ENCODE measurements around the gene CDKN1A.

DNA sequence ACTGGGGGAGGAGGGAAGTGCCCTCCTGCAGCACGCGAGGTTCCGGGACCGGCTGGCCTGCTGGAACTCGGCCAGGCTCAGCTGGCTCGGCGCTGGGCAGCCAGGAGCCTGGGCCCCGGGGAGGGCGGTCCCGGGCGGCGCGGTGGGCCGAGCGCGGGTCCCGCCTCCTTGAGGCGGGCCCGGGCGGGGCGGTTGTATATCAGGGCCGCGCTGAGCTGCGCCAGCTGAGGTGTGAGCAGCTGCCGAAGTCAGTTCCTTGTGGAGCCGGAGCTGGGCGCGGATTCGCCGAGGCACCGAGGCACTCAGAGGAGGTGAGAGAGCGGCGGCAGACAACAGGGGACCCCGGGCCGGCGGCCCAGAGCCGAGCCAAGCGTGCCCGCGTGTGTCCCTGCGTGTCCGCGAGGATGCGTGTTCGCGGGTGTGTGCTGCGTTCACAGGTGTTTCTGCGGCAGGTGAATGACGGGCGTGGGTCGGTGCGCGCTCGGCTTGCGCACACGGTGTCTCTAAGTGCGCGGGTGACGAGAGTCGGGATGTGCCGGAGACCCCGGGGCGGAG lies at the start of gene CDKN1A:
- TF ChIP-seq, protein P1, sequence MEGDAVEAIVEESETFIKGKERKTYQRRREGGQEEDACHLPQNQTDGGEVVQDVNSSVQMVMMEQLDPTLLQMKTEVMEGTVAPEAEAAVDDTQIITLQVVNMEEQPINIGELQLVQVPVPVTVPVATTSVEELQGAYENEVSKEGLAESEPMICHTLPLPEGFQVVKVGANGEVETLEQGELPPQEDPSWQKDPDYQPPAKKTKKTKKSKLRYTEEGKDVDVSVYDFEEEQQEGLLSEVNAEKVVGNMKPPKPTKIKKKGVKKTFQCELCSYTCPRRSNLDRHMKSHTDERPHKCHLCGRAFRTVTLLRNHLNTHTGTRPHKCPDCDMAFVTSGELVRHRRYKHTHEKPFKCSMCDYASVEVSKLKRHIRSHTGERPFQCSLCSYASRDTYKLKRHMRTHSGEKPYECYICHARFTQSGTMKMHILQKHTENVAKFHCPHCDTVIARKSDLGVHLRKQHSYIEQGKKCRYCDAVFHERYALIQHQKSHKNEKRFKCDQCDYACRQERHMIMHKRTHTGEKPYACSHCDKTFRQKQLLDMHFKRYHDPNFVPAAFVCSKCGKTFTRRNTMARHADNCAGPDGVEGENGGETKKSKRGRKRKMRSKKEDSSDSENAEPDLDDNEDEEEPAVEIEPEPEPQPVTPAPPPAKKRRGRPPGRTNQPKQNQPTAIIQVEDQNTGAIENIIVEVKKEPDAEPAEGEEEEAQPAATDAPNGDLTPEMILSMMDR (IDR thresholded peaks at IDR 0.05; ENCODE audit: insufficient read depth, low read length), result no peak
- TF ChIP-seq, protein P2, sequence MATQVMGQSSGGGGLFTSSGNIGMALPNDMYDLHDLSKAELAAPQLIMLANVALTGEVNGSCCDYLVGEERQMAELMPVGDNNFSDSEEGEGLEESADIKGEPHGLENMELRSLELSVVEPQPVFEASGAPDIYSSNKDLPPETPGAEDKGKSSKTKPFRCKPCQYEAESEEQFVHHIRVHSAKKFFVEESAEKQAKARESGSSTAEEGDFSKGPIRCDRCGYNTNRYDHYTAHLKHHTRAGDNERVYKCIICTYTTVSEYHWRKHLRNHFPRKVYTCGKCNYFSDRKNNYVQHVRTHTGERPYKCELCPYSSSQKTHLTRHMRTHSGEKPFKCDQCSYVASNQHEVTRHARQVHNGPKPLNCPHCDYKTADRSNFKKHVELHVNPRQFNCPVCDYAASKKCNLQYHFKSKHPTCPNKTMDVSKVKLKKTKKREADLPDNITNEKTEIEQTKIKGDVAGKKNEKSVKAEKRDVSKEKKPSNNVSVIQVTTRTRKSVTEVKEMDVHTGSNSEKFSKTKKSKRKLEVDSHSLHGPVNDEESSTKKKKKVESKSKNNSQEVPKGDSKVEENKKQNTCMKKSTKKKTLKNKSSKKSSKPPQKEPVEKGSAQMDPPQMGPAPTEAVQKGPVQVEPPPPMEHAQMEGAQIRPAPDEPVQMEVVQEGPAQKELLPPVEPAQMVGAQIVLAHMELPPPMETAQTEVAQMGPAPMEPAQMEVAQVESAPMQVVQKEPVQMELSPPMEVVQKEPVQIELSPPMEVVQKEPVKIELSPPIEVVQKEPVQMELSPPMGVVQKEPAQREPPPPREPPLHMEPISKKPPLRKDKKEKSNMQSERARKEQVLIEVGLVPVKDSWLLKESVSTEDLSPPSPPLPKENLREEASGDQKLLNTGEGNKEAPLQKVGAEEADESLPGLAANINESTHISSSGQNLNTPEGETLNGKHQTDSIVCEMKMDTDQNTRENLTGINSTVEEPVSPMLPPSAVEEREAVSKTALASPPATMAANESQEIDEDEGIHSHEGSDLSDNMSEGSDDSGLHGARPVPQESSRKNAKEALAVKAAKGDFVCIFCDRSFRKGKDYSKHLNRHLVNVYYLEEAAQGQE (IDR thresholded peaks at IDR 0.05; ENCODE audit: insufficient replicate concordance, low read depth), result no peak
- TF ChIP-seq SPI1 (IDR thresholded peaks at IDR 0.05; ENCODE audit: borderline replicate concordance, low read depth) (peak; percentile 73), POLR2AphosphoS5 (IDR thresholded peaks at IDR 0.05; ENCODE audit: low read depth) (peak; percentile 74), GABPA (IDR thresholded peaks at IDR 0.05; ENCODE audit: low read depth) (0 out of 2 replicates have a peak, but pooled peaks have one; percentile 9)
